GM21360 (cell line): ENCODE results near the gene MCC.
"Not testable (repeated sequence)": the region's sequence is repeated elsewhere in the genome, so short reads cannot be mapped to it uniquely, and the experiment has no call there.

ENCODE experiments used
- ATAC-seq: cut with Tn5 transposase; IDR thresholded peaks from one replicate; pipeline ENCODE4 v1.9.1; 2021; ENCODE audit warnings: mild to moderate bottlenecking, moderate library complexity; ENCODE audit not compliant: unreplicated experiment

Gene MCC

DNA sequence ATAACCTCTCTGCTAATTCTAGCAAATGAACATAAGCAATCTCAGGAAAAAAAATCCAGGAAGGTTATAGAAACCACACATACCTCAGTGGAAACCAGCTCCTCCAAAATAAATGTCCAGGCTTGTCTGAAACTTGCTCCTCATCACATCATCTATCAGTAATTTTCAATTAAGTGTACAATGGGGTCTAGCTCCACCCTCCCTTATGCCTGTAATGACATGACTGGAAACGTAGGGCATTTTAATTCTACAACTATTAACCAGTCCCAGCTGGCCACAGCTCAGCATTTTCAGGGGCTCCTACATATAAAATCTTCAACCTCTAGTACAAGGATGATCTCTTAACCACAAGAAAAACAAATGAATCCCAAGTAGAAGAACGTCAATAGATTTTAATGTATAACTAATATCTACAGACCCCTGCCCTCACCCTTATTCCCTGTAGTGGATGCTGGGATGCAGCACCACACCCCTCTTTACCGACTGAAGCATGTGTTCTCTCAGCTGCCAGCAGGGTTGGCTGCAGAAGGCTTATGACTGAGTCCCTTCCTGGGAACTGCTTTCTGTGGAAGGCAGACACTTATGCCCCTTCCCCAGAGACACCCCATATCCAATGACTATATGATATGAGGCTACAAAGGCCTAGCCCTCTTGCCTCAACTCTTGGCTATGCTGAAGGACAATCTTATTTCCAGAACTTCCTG is 60.2 kb downstream of the MCC start:
- no peak for ATAC-seq

GRCh38 chr5:113425909-113426308 is 62.3 kb downstream of the MCC start:
- ATAC-seq: no peak

GRCh38 chr5:113421693-113422092 is 66.6 kb downstream of the MCC start:
- no peak for ATAC-seq

DNA sequence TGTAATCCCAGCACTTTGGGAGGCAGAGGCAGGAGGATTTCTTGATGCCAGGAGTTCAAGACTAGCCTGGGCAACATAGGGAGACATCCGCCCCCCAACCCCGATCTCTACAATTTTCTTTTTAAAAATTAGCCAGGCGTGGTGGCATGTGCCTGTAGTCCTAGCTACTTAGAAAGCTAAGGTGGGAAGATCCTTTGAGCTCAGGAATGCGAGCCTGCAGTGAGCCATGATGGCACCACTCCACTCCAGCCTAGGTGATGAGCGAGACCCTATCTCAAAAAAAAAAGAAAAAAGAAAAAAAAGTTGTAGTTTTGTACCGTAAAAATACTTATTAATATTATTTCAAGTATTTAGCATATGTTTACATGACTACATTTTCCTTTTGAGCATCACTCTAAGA is 82.7 kb downstream of the MCC start:
- no peak for ATAC-seq

DNA sequence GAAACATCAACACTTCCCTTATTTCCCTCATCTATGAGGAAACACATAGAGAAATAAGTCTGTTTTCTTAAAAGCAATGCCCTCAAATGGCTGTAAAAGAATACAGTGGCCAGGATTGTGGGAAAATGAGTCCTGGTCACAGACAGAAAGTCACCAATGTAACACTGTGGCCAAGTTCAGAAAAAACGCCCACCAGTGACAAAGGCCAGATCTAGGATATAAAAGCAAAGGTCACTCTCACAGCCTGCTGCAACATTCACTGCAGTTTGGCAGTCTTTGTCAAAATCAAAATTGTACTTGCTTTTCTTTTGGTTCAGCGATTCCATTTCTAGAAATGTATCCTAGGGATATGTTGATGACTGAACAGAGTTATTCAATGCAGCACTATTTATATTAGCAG is 84.0 kb downstream of the MCC start:
- no peak for ATAC-seq

DNA sequence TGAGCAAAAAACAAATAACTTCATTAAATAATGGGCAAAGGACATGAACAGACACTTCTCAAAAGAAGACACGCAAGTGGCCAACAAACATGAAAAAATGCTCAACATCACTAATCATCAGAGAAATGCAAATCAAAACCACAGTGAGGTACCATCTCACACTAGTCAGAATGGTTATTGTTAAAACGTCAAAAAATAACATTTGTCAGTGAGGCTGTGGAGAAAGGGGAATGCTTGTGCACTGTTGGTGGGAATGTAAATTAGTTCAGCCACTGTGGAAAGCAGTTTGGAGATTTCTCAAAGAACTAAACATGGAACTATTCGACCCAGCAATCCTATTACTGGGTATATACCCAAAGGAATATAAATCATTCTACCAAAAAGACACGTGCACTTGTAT is 90.3 kb downstream of the MCC start:
- ATAC-seq: not testable (repeated sequence)

DNA sequence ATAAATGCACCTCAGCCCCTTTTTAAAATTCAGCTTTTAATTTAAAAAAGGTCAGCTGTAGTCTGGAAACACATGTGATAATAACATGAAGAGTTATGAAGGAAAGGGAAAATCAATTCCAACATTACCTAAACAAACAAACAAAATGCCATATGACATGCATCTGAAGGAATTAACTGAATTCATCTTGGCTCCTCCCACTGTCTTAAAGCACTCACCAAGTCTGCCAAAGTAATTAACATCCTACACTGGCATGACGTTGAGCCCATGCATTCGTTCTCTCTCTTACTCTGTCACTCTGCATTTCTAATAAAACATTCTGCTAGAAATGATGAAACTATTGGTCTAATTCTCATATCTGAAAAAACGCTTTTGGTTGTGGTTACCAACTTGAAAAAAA is 91.2 kb downstream of the MCC start:
- no peak for ATAC-seq

GRCh38 chr5:113394658-113395057 is 93.6 kb downstream of the MCC start:
- no peak for ATAC-seq

GRCh38 chr5:113390224-113390623 is 98.0 kb downstream of the MCC start:
- ATAC-seq: peak; percentile 81

DNA sequence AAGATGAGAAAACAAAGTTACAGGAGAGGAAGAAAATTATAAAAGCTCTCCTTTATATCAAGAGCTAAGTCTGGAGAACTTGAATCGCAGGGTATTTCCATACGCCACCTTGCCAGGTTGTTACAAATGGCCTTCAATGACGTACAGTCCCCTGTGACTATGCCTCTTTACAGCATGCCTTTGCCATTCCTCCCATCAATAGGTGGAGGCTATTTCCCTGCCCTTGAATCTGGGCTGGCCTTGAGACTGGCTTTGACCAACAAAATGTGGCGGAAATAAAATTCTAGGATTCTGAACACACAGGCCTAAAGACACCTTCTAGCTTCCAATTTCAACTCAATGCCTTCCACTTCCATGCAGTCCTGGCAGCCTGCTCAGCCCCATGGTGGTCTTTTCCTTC is 99.1 kb downstream of the MCC start:
- ATAC-seq: no peak

GRCh38 chr5:113387844-113388243 is 100.4 kb downstream of the MCC start:
- ATAC-seq: no peak

GRCh38 chr5:113384782-113385285 is 103.4 kb downstream of the MCC start:
- no peak for ATAC-seq

DNA sequence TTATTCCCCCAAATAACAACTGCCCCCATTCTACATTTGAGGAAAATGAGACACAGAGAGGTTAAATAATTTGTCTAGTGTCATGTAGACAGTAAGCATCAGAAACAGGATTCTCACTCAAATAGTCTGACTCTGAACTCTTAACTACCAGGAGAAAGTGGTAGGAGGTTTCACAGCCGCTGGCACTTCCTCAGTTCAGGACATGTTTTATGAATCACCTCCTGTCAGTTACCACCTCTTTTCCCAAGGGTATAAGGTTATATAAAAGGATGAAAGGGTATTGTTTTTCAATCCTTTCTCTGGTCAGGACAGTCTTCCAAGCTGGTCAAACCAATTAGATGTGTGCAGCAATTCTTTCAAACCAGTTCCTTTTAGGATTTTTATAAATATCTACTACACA is 105.5 kb downstream of the MCC start:
- ATAC-seq: no peak

DNA sequence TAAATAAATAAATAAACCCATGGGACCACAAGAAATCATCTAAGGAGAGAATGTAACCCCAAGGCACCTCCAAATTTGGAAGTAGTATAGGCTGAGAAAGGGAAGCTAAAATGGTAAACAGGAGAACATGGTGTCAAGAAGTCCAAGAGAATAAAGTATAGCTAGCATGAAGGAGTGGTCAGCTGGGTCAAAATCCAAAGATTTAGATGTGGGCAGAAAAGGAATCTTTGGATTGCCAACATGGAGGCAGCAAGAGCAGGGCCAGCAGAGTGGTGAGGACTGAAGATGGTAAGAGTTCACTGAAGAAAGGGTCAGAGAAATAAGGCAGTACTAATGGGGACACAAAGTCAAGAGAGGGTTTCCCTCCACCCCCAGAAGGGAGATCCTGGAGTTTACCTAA is 106.5 kb downstream of the MCC start:
- no peak for ATAC-seq

- no peak for ATAC-seq
Observed at GRCh38 chr5:113380807-113381326, 107.4 kb downstream of the MCC start.

- ATAC-seq: no peak
Observed at GRCh38 chr5:113379936-113380806, 108.1 kb downstream of the MCC start.

DNA sequence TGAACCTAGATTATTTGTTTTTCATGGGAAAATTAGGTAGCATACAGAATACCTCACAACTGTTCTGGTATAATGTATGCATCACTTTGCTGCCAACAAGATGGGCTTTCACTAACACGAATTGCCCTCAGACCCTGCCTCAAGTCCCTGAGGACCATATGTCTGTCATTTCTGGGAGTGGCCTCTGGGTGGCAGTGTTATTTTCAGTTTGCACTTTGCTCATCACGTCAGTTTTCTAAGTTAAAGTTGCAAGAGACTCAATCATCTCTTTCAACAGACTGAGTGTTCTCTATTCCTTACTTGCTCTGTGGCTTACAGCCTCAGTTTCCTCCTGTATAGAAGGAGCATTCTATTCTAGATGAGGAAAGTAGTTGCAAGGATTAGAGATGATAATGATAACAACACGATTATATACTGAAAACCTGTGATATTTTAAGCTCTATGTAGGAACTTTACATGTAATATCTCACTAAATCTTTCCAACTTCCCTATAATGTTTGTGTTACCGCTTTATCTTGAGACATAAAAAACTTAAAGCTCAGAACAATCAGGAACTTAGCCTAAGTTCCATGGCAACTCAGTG is 109.2 kb downstream of the MCC start:
- peak; percentile 76 for ATAC-seq

DNA sequence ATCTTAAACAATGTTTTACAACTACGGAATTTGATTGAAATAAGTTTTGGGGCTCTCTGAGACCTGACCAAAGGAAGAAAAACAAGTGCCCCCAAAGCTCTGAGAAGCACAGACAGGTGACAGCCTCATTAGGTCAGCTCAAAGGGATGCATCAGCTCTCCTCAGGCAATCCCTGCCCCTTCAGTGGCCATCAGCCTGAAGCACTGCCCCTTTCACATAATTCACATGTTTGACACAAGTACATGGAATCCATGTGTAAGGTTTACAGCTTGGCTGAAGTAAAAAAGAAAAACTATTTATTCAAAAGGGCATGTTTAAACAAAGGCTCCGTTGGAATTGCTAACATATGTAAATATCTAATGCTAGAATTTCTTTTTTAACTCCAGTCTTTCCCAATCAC is 109.7 kb downstream of the MCC start:
- ATAC-seq: no peak

DNA sequence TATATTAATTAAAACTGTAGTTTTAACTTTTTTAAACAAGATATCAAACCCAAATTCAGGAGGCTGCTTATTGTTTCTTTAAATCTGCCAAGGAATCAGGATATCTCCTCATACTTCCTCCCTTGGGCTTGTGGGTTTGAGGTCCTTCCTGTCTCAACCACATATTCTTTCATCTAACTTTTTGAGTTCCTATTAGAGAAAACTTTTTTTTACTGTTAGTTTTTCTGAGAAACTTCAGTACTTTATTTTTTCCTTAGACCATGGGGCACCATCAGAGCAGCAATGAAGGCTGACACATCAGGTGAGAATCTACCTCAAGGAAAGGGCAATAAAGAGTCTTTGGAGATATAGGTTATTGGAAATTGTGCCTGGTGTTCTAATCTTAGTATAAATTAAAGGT is 110.2 kb downstream of the MCC start:
- no peak for ATAC-seq

- ATAC-seq: no peak
Observed at GRCh38 chr5:113376640-113377039, 111.6 kb downstream of the MCC start.

DNA sequence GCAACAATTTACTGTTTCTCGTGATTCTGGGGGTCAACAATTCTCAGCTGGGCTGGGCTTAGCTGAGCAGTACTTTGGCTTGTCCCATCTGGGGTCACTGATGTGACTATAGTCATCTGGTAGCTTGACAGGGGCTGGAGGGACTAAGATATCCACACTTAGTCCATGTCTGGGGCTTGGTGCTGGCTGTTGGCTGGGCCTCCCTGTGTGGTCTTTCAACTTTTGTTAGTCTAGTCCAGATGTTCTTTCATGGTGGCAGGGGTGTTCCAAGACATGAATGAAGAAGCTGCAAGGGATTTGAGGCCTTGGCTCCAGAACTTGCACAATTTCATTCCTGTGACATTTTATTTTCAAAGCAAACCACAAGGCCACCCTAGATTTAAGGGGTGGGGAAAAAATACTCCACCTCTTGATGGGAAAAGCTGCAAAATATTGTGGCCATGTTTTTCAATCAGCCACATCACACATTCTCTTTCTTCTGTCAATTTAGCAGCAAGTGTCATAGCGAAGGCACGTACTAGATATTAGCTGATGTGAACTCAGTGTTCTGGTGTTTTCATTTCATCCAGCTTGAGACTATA is 112.7 kb downstream of the MCC start:
- ATAC-seq: no peak
